Left hindlimb (tissue), 1 donor: ENCODE data around the gene COL4A2.

ENCODE experiments used
- DNase-seq: peaks from one replicate; pipeline ENCODE4 v3.0.0-alpha.2; 2018

Gene COL4A2

DNA sequence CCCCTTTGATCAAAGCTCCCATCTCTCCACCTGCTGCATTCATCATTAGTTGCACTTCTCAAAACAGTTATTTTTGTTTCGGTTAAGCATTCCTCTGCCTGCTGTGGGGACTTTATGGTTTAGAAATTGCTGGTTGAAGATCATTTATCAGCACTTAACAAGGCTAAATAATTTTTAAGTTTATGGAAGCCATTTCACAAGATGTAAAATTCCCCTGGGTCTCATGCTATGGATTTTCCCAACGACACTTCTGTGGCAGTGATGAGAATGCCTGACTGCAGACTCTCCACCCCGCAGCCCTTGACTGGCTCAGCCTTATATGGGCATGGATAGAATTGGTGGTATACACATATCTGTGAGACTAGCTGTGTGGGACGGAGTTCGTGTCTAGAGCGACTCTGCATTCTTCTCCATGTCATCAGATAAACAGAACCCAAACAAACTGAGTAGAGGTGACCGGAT lies 52.8 kb downstream of the COL4A2 start:
- DNase-seq = no peak

GRCh38 chr13:110360598-110360997 lies 53.5 kb downstream of the COL4A2 start:
- DNase-seq = no peak

DNA sequence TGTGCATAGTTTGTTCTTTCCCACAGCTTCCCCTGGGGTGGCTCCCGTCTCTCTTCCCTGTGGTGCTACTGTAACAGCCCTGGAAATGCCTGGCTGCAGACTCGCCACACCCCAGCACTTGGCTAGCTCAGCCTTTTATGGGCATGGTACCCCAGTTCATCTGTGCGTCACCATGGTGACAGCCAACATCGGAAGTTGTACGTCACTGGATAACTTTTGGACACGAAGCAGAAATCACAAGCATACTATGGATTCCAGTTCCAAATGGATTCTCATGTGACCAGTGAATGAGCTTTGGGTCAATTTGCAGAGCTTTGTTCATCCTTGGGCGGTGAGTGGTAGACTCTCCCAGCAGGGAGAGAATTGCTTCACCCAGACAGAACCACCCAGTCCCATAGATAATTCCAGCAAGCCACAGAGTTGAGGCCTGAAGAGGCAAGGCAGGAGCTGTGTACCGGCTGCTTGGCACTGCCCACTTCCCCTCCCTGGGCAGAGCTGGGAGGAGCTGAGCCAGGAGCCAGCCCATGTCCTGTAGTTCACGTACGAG lies 54.4 kb downstream of the COL4A2 start:
- peak; percentile 83 for DNase-seq

DNA sequence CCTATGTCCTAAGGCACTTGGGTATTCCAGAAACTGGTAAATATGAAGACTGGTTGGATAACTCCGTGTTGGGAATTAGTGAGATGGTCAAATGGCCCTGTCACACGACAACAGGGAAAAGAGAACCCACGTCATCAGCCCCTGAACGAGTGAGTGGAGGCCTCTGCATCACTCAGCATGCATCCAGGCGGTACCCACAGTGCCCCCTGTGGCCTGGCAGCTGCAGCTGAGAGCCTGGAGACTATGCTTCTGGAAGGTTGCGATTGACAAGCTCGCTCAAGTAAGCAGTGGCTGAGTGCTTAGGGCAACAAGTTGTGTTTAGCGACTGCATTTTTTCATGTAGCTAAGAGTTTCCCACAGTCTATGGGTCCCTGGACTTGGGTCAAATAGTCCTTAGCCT lies 55.9 kb downstream of the COL4A2 start:
- no peak for DNase-seq

DNA sequence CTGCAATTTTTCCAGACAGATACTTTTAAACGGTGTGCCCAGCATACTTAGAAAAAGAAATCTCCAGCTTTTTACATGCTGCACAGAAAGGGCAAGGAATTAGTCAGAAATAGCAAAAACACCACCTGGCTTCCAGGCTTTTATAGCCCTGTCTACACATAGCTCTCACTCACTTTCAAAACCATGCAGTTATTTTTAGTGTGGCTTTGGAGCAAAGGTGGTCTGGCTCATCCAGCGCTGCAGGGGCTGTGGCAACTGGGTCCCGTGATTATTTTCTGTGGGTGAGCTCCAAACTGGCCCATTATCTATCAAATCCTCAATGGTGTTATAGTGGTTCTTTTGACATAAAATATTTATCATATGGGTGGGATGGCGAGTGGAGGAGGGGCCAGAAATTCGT lies 57.0 kb downstream of the COL4A2 start:
- DNase-seq = no peak

DNA sequence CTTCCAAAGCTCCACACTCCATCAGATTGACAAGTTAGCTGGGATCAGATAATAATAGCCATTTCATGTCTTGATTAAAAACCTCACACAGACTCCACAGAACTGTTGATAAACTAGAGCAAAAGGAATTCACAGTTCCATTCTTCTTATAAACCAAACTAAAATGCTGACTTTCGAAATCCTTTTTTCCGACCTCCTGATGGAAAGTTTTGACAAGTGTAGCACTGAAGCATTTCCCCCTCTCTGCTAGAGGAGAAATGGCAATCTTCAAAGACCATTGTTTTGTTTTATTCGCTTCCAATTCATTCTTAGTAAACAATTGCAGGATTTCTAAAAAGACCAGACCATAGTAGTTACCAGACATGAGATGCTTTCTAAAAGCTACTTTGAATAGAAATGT lies 58.8 kb downstream of the COL4A2 start:
- DNase-seq = no peak

DNA sequence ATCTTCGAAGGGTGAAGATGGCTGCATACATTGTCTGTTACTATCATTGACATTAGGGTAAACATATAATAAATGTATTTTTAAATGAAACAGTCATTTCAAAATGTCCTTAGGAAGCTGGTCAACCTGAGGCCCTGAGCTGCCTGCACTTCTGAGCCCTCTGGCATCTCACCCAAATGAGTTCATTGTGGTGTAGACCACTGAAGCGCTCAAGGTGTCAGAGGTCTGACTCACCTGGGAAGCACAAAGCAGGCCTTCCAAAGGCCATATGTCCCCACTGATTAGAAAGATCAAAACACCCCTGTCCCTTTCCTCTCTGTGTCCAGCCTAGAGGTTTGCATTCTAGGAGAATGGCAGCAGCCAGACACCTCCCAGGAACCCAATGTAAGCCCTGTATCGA lies 59.6 kb downstream of the COL4A2 start:
- DNase-seq = no peak

DNA sequence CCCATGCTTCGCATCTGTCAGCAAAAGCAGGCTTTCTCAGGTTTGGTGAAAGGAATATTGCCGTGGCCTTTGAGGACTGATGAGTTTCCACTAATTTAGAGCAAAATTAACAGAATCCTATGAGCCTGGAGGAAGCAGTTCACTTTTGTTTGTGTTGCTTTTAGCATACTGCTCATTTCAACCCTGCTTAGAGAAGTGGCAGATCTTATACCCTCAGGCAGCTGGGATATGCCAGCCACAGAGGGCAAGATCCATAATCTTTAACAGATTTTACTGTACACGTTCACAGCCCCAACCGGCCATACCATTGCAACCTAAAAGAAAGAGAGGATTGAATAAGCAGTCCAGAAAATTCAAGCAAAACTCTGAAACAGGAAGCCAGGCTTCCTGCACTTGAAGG lies 60.5 kb downstream of the COL4A2 start:
- DNase-seq = no peak

DNA sequence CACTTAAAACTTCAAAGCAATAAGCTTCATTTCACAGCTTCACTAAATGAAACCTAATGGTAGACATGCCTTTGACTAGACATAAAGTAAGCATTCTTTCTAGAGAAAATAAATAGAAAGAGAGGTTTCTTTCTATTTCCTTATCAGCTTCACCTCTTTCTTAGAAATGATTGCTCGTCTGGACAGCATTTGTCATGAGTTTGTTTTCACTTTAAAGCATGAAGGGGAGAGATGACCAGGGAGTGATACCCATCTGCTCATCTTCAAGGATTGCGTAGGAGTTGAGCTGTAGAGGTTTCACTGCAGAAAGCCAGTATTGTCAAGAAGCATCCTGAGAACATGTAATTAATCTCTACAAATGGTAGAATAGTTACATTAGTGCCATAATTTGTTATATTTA lies 61.3 kb downstream of the COL4A2 start:
- no peak for DNase-seq

DNA sequence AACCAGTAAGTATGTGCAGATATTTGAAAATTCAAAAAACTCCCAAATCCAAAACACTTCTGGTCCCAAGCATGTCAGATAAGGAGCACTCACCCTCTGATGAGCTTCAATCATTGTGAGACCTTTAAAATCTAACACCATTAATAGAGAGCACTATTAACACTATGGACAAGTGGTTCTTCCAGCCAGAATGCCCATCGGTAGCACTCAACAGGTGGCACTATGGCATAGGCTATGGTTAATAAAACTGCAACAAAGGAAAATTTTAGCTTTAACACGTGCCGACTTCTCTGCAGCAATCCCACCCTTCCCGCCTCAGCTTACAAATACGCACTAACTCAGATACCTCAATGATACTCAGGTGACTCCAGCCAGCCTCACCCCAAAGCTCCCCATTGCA lies 62.3 kb downstream of the COL4A2 start:
- no peak for DNase-seq

- no peak for DNase-seq
Measured at GRCh38 chr13:110371550-110372465, 64.7 kb downstream of the COL4A2 start.

DNA sequence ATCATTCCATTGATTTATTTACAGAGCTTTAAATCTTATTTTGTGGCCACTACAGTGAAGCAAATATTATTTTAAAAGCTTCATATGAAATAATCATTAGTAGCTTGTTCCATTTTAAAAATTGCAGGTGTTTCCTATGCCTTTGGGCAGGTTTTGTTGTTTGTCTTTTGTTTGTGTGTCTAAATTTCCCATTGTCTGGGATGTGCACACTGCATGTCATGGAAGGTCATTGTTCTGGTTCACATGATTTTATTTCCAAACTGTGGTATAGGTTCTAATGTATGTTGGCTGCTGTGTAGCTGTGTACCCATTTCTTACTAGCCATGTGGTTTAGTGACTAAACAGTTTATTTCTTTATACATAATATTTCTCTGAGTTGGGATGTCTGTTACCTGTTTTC lies 65.6 kb downstream of the COL4A2 start:
- no peak for DNase-seq

GRCh38 chr13:110373617-110374016 lies 66.5 kb downstream of the COL4A2 start:
- DNase-seq = no peak

DNA sequence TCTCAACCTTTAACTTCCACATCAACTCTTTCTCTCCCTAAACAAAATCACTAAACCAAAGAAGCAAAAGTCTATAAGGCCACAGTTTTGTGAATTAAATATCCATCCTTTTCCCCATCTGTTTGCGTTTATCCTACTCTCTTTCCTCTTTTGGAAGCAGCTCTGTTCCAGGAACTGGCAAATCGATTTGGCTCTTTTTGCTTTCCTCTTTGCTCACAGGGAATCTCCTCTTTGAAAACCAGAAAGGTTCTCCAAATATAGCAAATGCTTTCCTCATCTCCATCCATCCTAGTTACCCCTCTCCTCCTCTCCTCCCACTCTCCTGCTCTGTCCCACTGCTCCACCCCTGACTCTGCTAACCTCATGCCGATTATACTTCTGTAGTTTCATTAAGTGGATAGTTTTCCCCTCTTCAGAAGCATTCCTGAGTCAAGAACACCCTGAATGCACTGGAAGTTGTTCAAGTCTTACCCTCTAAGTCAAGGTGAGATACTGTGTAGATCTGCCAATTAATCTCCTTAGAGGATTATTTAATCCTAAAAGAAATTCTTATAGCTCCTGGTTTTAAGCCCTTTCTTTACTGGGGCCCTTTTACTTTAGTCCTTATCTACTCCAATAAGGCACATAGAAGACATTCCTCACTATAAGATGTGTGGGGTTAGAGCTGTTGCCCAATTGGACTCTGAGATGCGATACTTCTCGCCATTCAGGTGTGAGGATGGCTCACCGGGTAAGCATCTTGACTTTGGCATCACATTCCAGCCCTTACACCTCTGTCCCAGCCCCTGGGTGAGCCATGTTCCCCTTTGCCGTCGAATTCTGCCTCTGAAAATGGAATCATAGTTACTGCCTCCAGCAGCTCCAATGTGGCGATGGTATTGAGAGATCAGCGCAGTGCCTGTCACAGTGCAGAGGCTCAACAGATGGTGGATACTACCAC lies 67.6 kb downstream of the COL4A2 start:
- no peak for DNase-seq

DNA sequence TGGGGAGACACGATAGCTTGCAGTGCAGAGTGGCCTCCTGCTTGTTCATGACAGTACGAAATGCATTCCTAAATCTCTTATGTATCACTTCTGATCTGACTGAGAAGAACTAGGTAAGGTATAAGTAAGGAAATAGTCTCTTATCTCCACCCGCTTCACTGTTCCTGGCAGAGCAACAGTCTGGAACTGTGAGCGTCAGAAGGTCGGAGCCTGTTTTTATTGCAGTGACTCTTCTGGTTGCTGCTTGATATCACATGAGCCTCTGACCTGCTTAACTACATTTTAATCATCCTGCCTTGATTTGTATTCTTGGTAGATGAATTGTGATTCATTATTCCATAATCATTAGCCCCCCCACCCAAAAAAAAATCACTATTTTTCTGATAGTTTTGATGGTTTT lies 69.0 kb downstream of the COL4A2 start:
- DNase-seq = no peak

GRCh38 chr13:110377178-110377825 lies 70.2 kb downstream of the COL4A2 start:
- no peak for DNase-seq

GRCh38 chr13:110377826-110378201 lies 70.7 kb downstream of the COL4A2 start:
- DNase-seq = no peak

- DNase-seq = no peak
Measured at GRCh38 chr13:110379358-110379757, 72.3 kb downstream of the COL4A2 start.

- DNase-seq = no peak
Measured at GRCh38 chr13:110379905-110380341, 72.8 kb downstream of the COL4A2 start.

DNA sequence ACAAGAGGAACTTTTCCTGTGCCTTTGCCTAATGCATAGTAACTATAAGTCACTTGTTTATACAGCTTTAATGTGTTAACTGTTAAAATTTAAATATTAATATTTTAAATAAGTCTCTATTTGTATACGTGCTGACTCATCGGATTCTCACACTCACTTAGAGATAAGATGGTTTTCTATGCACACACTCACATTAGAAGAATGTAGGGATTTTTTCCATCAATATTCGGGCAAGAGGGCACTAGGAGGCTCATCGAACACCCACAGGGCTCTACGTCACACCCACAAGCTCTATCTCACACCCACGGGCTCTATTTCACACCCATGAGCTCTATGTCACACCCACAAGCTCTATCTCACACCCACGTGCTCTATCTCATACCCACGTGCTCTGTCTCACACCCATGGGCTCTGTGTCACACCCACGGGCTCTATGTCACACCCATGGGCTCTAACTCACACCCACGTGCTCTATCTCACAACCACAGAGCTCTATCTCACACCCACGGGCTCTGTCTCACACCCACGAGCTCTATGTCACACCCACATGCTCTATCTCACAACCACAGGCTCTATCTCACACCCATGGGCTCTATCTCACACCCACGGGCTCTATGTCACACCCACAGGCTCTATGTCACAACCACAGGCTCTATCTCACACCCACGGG lies 73.4 kb downstream of the COL4A2 start:
- DNase-seq = no peak

DNA sequence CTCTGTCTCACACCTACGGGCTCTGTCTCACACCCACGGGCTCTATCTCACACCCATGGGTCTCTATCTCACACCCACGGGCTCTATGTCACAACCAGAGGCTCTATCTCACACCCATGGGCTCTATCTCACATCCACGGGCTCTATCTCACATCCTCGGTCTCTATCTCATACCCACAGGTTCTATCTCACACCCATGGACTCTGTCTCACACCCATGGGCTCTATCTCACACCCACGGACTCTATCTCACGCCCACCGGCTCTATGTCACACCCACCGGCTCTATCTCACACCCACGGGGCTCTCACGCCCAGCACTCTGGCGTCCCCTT lies 73.9 kb downstream of the COL4A2 start:
- no peak for DNase-seq

GRCh38 chr13:110382229-110382628 lies 75.1 kb downstream of the COL4A2 start:
- DNase-seq = no peak
